ENCODE results near the gene SAMM50.
A peak's percentile ranks its signal among the peaks of the same experiment; 100 is the strongest.

The SAMM50 gene

DNA sequence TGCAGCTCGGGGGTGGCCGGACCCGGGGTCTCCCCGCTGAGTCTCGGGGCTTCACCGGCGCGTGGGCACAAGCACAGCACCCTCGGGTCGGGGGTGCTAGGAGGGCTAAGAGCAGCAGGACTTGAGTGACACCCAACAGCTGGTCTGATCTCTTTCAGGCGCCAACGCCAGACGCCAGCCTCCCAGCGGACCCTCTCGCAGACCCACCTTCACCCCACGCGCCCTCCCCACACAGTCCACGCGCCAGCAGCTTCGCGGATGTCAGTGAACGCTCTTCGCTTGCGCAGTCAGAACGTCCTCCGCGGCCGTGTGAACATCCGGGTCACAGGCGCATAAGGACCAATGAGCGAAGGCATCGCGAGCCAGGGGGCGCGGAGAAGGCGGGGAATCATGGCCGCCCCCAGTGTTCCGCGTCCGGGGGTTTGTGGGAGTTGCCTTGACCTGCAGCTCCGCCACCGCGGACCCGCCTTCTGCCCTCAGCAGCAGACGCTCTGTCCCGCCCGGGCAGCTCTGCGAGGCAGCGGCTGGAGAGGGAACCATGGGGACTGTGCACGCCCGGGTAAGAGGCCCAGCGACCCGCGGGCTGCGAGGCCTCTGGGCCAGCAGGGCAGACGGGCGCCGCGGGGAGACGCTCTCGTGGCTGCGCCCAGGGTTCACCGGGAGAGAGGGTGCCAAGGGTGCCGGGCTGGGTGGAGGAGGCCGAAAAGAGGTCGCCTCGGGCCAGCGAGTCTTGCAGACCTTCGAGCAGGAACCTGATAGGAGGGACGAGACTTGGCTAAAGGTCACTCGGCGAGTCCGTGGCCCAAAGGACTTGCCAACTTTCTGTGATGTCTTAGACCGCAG lies at the start of gene SAMM50:
SAMM50 (plus strand) TSS at position 403 of the 843 bp plus-strand sequence; CDS start at position 539, 136 bp downstream.
- peak; percentile 86 for DNase-seq (ENCODE audit: low read depth)

DNA sequence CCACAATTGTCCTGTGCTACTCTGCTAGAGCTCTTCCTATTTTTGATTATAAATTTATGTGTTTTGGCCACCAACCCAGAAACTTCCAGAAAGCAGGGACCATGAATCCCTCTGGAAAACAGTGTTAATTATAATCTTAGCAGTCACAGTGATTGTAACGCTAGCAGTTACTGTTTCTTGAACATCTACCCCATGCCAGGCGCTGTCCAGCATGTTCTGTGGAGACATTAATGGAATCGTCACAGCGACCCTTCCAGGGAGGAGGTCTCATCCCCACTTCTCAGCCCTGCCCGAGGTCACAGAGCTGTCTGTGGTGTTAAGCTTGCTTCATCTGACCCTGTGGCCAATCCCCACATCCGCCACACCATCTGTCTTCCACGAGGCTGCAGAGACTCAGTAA lies 49.6 kb upstream of the SAMM50 start:
- no peak for DNase-seq (ENCODE audit: low read depth)

DNA sequence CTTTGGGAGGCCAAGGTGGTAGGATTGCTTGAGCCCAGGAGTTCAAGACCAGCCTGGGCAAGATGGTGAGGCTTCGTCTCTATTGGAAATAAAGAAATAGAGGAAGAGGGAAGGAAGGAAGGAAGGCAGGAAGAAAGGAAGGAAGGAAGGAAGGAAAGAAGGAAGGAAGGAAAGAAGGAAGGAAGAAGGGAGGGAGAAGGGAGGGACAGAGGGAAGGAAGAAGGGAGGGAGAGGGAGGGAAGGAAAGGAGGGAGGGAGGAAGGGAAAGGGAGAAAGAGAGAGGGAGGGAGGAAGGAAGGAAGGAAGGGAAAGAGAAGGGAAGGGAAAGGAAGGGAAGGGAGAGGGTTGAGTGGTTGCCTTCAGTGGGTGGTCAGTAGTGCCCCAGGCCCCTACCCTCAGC lies 45.5 kb upstream of the SAMM50 start:
- no peak for DNase-seq (ENCODE audit: low read depth)

DNA sequence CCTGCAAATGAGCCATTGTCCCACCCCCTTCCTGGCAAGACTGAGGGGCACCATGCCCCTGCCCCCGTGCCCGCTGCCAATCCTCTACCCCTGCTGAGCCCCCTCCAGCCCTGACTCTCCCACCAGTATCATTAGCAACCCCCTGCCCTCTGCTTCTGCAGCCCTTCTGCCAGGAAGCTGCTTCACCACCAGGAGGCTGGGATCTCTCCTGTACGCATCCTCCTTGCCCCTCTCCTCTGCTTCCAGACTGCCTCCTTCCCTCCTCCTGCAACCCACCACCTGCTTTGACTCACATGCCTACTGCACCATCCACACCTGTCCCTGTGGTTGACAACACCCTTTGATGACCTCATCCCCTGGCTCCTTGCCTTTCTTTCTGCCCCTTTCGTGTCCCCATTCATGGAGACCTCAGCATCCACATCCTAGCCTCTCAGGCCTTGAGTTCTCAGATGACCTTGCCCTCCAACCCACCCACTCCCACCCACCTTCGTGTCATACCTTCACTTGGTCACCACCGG lies 45.0 kb upstream of the SAMM50 start:
- no peak for DNase-seq (ENCODE audit: low read depth)

DNA sequence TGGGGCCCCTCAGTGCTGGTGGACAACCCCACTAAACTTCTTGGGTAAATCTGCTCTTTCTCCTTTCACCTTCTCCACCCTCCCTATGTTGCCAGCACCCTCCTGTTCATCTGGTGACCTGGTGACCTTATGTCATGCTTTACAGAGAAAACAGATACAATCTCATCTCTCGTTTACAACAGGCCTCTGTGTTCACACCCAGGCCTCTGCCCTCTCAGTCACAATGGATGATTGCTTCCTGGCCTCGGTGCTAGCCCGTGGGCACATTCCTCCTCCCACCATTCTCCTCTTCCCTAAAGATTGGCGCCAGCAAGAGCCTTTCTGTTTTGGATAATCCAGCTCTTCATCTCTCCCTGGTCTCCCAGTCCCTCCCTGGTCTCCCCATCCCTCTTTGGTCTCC lies 43.9 kb upstream of the SAMM50 start:
- no peak for DNase-seq (ENCODE audit: low read depth)

DNA sequence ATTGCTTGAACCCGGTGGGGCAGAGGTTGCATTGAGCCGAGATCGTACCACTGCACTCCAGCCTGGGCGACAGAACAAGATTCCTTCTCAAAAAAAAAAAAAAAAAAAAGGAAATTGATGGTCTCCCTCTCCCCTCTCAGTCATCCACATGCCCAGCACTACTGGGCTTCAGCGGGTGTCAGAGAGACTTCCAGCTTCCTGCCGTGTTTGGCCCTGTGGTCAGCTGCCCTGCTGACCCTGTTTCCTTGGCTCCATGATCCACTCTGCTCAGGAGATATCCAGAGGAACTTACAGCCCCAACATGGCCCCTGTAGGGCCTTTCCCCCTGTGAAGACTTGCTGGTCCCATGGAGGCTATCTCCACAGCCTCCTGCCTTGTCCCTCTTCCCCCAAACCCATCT lies 37.7 kb upstream of the SAMM50 start:
- DNase-seq (ENCODE audit: low read depth), result no peak

DNA sequence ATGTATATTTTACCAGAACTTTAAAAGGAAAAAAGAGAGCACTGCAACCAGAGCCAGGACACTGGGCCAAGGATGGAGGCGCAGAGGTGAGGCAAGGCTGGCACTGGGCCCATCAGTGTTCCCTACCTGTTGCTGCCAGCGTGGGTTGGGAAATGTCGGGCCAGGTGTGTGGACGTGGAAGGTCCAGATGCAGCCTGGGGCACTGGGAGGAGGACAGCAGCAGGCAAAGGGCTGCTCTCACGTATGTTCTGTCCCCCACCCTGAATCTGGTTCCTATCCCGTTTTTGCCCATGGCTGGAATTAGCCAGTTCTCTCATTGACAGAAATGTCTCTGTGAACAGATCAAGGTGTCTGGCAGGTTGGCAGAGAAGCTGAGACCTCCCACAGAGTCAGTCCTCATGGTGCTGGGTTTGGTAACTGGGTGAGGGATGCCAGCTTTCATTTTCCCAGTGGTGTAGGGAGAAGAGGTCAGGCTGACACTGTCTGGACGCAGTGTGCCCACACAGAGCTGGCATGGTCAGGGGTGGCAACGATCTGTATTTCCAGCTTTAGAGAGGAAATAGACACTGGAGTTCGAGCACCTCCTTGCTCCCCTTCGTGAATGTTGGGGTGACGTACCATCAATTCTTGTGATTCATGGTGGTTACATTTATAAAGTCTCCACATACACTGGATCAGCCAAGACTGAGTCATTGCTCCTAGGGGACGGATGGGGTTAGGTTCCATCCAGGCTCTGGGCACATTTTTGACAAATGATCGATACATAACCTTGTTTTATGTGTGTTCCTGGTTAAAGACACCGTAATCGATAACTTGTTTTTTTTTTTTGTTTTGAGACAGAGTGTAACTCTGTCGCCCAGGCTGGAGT lies 35.9 kb upstream of the SAMM50 start:
- DNase-seq (ENCODE audit: low read depth), result no peak

DNA sequence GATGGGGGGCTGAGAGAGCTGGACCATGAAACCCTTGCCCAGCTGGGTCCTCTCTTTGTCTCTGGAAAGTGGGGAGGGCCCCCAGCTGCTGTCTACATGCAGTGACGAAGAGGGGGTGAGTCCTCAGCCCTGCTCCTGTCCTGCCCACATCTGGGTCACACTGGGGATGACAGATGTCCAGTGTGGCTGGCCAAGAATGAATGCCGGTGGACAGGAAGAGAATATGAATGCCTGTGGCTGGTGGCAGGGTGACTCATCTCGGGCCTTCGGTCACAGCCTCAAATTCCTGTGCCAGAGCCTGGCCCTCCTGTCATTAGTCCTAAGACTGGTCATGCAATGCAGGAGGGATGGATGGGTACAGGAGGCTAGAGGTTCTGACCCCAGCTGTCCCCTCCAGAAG lies 33.9 kb upstream of the SAMM50 start:
- no peak for DNase-seq (ENCODE audit: low read depth)

DNA sequence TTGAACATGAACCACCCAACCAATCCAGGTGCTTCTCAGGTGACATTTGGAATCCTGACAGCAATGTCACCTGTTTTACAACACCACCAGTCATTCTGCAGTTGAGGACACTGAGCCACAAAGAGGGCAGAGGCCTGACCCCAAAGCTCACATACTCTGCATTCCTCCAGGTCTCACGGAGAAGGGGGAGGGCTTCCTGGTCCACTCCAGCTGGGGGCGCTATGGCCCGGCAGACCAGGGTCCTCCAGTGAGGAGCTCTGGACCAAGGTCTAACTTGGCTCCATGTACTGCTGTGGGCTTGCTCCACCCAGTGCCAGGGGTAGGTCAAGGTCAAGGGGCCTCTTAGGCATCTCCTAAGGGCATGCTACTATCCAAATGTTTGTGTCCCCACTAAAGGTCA lies 33.1 kb upstream of the SAMM50 start:
- DNase-seq (ENCODE audit: low read depth), result no peak

DNA sequence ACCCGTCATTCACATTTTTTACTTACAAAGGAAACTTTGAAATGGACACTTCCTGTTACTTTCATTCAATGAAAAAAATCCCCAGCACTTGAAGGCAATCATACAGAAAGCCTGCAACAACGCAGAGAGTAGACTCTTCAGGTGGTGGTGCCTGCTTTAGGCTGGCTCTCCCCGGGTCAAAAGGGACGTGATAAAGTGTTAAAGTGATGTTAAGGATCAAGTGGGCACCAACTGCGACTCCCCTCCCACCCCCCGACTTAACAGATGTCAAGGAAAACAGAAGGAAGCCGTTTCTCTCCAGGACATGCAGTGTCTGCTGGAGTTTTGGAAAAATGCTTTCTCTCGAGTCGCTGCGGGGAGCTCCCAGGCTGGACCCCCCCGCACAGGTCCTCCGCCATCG lies 32.1 kb upstream of the SAMM50 start:
- DNase-seq (ENCODE audit: low read depth), result no peak

DNA sequence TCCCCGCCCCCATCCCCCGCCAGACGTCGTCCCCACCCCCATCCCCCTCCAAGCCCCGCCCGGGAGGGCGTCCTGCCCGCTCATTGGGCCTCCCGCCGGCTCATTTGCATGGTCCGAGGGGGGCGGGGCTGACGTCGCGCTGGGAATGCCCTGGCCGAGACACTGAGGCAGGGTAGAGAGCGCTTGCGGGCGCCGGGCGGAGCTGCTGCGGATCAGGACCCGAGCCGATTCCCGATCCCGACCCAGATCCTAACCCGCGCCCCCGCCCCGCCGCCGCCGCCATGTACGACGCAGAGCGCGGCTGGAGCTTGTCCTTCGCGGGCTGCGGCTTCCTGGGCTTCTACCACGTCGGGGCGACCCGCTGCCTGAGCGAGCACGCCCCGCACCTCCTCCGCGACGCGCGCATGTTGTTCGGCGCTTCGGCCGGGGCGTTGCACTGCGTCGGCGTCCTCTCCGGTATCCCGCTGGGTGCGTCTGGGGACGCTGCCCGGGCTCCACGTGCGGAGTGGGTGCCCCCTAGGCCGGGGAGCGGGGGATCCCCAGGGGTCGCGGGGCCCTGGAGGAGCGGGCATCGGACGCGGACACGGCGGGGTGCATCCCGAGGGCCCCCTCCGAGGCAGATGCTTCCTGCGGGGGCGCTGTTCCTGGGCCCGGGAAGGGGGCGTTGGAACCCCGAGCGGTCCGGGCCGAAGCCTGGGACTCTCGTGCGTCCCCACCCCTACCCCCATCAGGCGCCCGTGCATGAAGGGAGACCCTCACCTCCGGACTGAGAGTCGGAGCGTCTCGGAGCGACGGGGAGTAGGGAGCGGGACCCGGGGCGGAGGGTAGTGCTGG lies 31.4 kb upstream of the SAMM50 start, which contains the start of gene PNPLA3:
PNPLA3 (plus strand) TSS at position 175 of the 834 bp plus-strand sequence; CDS start at position 282, 107 bp downstream.
- DNase-seq (ENCODE audit: low read depth), result peak; percentile 73

DNA sequence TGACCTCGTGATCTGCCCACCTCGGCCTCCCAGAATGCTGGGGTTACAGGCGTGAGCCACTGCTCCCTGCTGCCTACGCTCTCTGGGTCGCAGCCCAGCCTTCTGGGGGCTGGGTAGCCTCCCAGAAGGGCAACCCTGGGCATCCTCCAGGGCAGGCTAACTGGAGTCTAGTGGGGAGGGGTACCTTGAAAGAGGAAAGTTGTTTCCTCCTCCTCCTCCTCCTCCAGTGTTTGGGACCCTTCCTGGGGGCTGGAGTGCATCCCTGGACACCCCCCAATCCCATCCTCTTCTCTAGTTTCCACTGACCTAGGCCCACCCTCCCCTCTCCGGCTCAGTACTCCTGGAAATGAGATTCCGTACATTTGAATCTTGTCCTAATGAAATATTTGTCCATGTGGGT lies 30.4 kb upstream of the SAMM50 start:
- no peak for DNase-seq (ENCODE audit: low read depth)

DNA sequence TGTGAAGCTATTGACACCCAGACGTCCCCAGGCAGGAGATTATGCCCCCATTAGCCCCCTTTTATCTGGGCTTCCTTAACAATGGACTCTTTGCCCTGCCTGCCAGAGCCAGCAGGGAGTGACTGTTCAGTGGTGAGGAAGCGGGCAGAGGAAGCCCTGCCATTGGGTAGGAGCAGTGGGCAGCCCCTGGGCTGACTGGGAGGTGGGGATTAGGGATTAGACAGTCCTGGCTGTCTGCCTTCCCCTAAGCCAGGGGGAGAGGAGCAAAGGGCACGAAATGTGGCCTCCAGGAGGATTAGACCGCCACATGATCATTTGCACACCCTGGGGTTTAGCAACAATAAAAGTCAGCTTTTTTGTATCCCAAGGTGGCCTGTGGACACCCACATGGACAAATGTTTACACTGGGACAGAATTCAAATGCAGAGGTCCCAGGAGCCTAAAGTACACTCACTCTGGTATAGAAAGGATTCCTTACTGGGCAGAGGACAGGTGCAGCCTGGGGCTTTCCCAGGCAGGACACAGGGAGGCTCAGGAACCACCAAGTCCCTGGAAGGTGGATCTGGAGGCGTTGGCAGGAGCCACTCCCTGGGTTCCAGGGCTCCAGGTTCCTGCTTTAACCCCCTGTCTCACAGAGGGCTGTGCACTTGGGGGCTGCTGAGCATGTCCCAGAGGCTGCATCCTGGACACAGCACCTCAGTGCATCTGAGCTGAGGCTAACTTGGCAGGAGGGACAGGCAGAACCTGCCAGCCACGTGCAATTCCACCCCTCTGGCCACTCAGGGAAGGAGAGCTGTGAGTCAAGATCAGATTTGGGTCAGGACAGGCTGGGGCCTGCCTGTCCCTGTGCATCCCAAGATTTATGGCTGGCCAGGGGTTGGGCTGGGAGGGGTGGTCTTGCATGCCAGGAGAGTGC lies 29.6 kb upstream of the SAMM50 start:
- DNase-seq (ENCODE audit: low read depth), result no peak

DNA sequence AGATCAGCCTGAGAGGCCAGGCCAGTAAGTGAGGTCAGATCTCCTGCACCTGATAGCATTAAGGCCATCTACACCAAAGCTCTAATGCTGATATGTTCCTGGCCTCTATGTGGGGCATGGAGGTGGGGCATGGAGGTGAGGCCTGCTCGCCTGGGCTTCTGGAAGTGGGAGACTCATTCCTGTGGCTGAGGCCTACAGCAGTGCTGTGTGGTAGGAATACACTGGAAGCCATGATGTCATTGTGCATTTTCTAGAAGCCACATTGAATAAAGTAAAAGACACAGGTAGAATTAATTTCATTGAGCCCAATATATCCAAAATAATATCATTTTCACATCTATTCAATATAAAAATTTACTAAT lies 28.9 kb upstream of the SAMM50 start:
- no peak for DNase-seq (ENCODE audit: low read depth)

DNA sequence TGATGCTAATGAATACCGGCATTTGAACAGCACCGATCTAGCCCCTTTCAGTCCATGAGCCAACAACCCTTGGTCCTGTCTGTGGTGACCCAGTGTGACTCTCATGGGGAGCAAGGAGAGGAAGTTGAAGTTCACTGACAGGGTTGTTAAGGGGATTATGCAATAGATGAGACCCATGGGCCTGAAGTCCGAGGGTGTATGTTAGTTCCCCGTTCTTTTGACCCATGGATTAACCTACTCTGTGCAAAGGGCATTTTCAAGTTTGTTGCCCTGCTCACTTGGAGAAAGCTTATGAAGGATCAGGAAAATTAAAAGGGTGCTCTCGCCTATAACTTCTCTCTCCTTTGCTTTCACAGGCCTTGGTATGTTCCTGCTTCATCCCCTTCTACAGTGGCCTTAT lies 26.8 kb upstream of the SAMM50 start:
- DNase-seq (ENCODE audit: low read depth), result no peak

DNA sequence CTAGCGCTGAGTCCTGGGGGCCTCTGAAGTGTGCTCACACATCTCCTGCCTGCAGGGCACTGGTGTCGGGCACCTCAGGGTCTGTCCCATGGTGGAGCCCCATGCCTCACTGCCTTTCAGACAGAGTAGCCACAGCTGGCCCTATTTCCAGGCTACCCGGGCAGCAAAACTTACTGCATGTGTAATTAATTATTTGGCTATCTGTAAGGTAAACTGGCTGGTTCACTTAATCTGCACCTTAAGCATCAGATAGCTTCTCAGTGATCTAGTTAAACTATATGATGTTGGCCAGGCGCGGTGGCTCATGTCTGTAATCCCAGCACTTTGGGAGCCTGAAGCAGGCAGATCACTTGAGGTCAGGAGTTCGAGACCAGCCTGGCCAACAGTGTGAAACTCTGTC lies 26.3 kb upstream of the SAMM50 start:
- DNase-seq (ENCODE audit: low read depth), result no peak

DNA sequence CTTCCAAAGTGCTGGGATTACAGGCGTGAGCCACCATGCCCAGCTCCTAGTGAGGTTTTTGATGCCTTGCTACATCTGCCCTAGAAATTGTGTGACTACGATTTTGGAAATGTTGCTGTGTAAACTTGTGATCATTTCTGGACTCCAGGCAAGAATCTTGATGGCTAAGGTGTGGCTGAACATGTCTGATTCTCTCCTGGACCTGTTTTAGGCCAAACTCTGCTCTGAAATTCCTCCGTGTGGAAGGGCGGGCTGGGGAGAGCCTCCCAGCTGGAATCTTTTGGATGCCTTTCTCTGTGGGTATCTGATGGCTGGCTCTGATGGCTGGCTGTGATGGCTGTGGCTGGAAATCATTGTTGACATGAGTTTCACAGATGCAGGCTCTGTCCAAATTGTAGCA lies 23.5 kb upstream of the SAMM50 start:
- no peak for DNase-seq (ENCODE audit: low read depth)

DNA sequence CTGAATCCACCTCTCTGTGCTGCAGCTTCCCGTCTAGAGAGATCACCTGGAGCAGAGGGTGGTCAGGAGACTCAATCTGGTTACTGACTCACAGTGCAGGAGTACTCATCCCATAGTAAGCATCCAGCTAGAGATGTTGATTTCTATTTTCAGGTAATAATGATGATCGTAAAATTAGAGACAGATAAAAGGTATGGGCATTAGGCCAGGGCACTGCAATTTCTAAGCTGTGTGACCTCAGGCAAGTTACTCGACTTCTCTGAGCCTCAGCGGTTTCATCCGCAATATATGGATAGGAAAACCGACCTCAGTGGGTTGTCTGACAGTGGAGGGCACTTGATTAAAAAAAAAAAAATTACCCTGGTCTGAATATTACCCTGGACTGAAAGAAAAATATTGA lies 13.8 kb upstream of the SAMM50 start:
- no peak for DNase-seq (ENCODE audit: low read depth)

DNA sequence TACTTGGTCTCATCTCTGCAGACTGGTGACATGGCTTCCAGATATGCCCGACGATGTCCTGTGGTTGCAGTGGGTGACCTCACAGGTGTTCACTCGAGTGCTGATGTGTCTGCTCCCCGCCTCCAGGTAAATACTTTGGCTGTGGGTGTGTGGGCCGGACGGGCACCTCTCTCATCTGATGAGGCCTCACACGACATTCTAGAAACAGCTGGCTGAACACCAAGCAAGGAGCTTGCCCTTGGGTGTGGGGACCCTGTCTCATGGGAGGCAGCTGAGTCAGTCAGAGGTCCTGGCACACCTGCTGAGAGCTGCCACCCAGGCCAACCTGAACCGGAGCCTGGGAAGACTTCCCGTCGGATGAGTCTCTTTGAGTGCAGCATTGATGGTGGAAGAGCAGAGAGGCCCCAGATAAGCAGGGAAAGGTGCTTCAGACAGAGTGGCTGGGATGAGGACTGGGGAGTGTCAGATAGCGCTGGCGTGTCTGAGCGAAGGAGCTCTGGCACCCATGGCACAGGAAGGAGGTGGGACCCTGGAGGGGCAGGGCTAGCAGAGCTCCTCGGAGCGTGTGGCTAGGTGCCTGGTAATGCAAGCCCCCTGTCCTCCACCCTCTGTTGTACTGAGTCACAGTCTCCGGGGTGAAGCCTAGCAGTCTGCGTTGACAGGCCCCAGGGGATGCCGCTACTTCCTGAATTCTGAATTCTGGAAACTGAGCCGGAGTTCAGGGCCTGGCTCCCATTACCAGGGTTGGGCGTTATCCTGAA lies 10.4 kb upstream of the SAMM50 start:
- DNase-seq (ENCODE audit: low read depth), result no peak
